Measurements from ENCODE around the gene TOX3. TPM values are rescaled to one million over a fixed set of nuclear protein-coding genes. Genes with fewer than 3 reads are reported as not detected.

The TOX3 gene
- total and polyA plus RNA-seq, 2 of the 13 experiments (the other 11 are each of a cell fraction or from before 2014, with no cell fraction given), result 14.5 to 98.6 TPM

GRCh38 chr16:52573365-52574299 is 26.7 kb upstream of the TOX3 start (continued):
- TF ChIP-seq ZNF710 (CRISPR knock-in tag; IDR thresholded peaks at IDR 0.05; ENCODE audit: borderline replicate concordance) (peak; percentile 94; the same call in 1 of the 2 replicates), ZNF460 (CRISPR knock-in tag; IDR thresholded peaks at IDR 0.05; ENCODE audit: borderline replicate concordance) (no peak), TBX2 (CRISPR knock-in tag; IDR thresholded peaks at IDR 0.05; ENCODE audit: borderline replicate concordance) (peak; percentile 92), KAT8 (CRISPR knock-in tag; IDR thresholded peaks at IDR 0.05) (peak; percentile 86), GATAD1 (CRISPR knock-in tag; IDR thresholded peaks at IDR 0.05) (peak; percentile 70; the same call in 1 of the 2 replicates), PAWR (CRISPR knock-in tag; IDR thresholded peaks at IDR 0.05; ENCODE audit: borderline replicate concordance) (no peak), SALL2 (CRISPR knock-in tag; IDR thresholded peaks at IDR 0.05) (no peak), ZFX (CRISPR knock-in tag; IDR thresholded peaks at IDR 0.05; ENCODE audit: low read depth) (peak; percentile 54), ISL2 (CRISPR knock-in tag; IDR thresholded peaks at IDR 0.05) (peak; percentile 80), POLR2AphosphoS5 (IDR thresholded peaks at IDR 0.05; ENCODE audit: low read depth, low read length) (peak; percentile 60), SYNCRIP (IDR thresholded peaks at IDR 0.05; ENCODE audit: insufficient read depth, low read depth, low read length) (no peak), ZFP41 (CRISPR knock-in tag; IDR thresholded peaks at IDR 0.05; ENCODE audit: borderline replicate concordance) (no peak), CHCHD3 (CRISPR knock-in tag; IDR thresholded peaks at IDR 0.05) (no peak), KLF13 (CRISPR knock-in tag; IDR thresholded peaks at IDR 0.05) (no peak), BRD4 (CRISPR knock-in tag; IDR thresholded peaks at IDR 0.05) (no peak), REPIN1 (CRISPR knock-in tag; IDR thresholded peaks at IDR 0.05; ENCODE audit: borderline replicate concordance, low read depth) (peak; percentile 93), ZNF780A (CRISPR knock-in tag; IDR thresholded peaks at IDR 0.05) (no peak), ZNF431 (CRISPR knock-in tag; IDR thresholded peaks at IDR 0.05; ENCODE audit: borderline replicate concordance, low read depth) (no peak), HMGXB3 (CRISPR knock-in tag; IDR thresholded peaks at IDR 0.05; ENCODE audit: borderline replicate concordance) (peak; percentile 66; the same call in 1 of the 2 replicates), NBN (conservative IDR thresholded peaks at IDR 0.05) (no peak), CC2D1A (CRISPR knock-in tag; IDR thresholded peaks at IDR 0.05) (no peak), ZSCAN30 (CRISPR knock-in tag; IDR thresholded peaks at IDR 0.05) (no peak), REXO4 (CRISPR knock-in tag; IDR thresholded peaks at IDR 0.05; ENCODE audit: borderline replicate concordance) (no peak), U2AF1 (optimal IDR thresholded peaks at IDR 0.05; ENCODE audit: low read depth, low read length) (no peak), SOX5 (CRISPR knock-in tag; IDR thresholded peaks at IDR 0.05; ENCODE audit: borderline replicate concordance) (peak; percentile 92)
